ENCODE results near the gene TMC7. TPM values are rescaled to one million over a fixed set of nuclear protein-coding genes. Genes with fewer than 3 reads are reported as not detected.
"Not testable (repeated sequence)": the region's sequence is repeated elsewhere in the genome, so short reads cannot be mapped to it uniquely, and the experiment has no call there.

Gene TMC7
- total and polyA plus RNA-seq, 2 donors (not counting 3 experiments of a cell fraction or from before 2014, with no cell fraction given): 5.7 to 7.0 TPM

DNA sequence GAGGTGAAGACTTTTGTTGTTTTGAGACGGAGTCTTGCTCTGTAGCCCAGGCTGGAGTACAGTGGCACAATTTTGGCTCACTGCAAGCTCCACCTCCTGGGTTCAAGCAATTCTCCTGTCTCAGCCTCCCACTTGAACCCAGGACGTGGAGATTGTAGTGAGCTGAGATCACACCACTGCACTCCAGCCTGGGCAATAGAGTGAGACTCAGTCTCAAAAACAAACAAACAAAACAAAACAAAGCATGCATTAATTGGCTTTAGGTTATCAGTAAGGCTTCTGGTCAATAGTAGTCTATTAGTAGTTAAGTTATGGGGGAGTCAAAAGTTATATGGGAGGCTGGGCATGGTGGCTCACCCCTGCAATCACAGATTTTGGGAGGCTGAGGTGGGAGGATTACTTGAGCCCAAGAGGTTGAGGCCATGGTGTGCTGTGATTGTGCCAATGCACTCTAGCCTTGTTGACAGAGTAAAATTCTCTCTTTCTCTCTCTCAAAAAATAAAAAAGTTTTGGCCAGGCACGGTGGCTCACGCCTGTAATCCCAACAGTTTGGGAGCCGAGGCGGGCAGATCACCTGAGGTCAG is 27.0 kb upstream of the TMC7 start:
- H3K79me2 ChIP-seq (ENCODE audit: control insufficient read depth, insufficient read depth, low read length); POLR2A ChIA-PET; H3K27ac ChIP-seq (ENCODE audit: insufficient read depth, low read depth, low read length); H3K27me3 ChIP-seq (ENCODE audit: control insufficient read depth in 2 of 2, insufficient read depth in 2 of 2, low read length in 2 of 2); H3K9me3 ChIP-seq (replicated peaks; ENCODE audit: control insufficient read depth, insufficient read depth, low read length); H3K4me1 ChIP-seq (ENCODE audit: control insufficient read depth, extremely low read depth, insufficient read depth, low read length); intact Hi-C loops (cut with micrococcal nuclease); H3K4me3 ChIP-seq (replicated peaks in 1 of 3; ENCODE audit: insufficient read depth in 1 of 3, low read depth in 1 of 3, low read length in 3 of 3); H3K4me2 ChIP-seq (ENCODE audit: insufficient read depth, low read length); H3K36me3 ChIP-seq (ENCODE audit: control insufficient read depth in 2 of 2, extremely low read depth in 1 of 2, insufficient read depth in 2 of 2, low read length in 2 of 2); H2AFZ ChIP-seq (ENCODE audit: low read depth, low read length); dilution Hi-C loops (cut with MboI; ENCODE audit: extremely low pct_ligation_motif_present, low sequenced_read_pairs); FAIRE-seq; H4K20me1 ChIP-seq (replicated peaks; ENCODE audit: control insufficient read depth, extremely low read depth, insufficient read depth, low read length); BruUV-seq (replicated peaks); DNase-seq (ENCODE audit: low read depth, low spot score); H3K9me1 ChIP-seq (replicated peaks; ENCODE audit: control insufficient read depth, extremely low read depth, insufficient read depth, low read length); H3K9ac ChIP-seq (replicated peaks; ENCODE audit: extremely low read depth, insufficient read depth, low read length): not testable (repeated sequence)
- CTCF ChIA-PET: interaction anchor here (1.3 to 1.5 kb wide), 2 partner anchors 12 to 49 kb away, joined by 4 to 7 read pairs; no protein-coding TSS in a partner anchor

DNA sequence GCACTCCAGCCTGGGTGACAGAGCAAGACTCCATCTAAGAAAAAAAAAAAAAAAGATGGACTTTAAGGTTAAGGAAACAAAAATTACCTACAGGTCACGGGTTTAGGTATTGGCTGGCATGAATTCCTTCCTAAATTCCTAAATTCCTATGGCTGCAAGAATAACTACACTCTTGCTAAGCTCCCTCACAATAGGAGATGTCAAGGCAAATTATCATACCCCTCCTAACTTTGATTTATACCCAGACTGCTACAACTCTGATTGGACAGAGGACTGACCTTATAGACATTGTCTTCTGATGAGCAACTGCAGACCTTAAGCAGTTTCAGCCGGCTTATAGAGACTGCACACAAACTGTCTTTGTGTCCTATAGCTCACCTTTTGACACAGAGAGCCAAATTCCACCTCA is 25.1 kb upstream of the TMC7 start:
- intact Hi-C loops (cut with micrococcal nuclease): no loop called here
- peaks cover 4 to 5% of the 10 kb centered on the region in 2 experiments for H3K27me3 ChIP-seq (ENCODE audit: control insufficient read depth in 2 of 2, insufficient read depth in 2 of 2, low read length in 2 of 2)
- H2AFZ ChIP-seq (ENCODE audit: low read depth, low read length): no peak overlapping the region
- no peaks in the 10 kb centered on the region for H3K79me2 ChIP-seq (ENCODE audit: control insufficient read depth, insufficient read depth, low read length)
- no peak overlapping the region for H3K27ac ChIP-seq (ENCODE audit: insufficient read depth, low read depth, low read length)
- TF ChIP-seq EZH2 (IDR thresholded peaks at IDR 0.05; ENCODE audit: borderline replicate concordance, low read depth, low read length, severe bottlenecking) (no peak), FOS (IDR thresholded peaks at IDR 0.05; ENCODE audit: borderline replicate concordance, insufficient read depth, low read length) (no peak), POLR2A (IDR thresholded peaks at IDR 0.05; ENCODE audit: low read depth, low read length) (no peak), GATA2 (IDR thresholded peaks at IDR 0.05; ENCODE audit: insufficient read depth, insufficient read length, low read depth, low read length) (no peak), JUN (IDR thresholded peaks at IDR 0.05; ENCODE audit: borderline replicate concordance, insufficient read depth, insufficient read length, low read depth) (no peak), MYC (IDR thresholded peaks at IDR 0.05; ENCODE audit: low read depth, low read length) (no peak), POLR2AphosphoS5 (IDR thresholded peaks at IDR 0.05; ENCODE audit: insufficient read depth, low read depth, low read length) (no peak)
- TF ChIP-seq, protein P1, sequence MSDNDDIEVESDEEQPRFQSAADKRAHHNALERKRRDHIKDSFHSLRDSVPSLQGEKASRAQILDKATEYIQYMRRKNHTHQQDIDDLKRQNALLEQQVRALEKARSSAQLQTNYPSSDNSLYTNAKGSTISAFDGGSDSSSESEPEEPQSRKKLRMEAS (IDR thresholded peaks at IDR 0.05; ENCODE audit: insufficient read depth, insufficient read length): no peak
- TF ChIP-seq, protein P2, sequence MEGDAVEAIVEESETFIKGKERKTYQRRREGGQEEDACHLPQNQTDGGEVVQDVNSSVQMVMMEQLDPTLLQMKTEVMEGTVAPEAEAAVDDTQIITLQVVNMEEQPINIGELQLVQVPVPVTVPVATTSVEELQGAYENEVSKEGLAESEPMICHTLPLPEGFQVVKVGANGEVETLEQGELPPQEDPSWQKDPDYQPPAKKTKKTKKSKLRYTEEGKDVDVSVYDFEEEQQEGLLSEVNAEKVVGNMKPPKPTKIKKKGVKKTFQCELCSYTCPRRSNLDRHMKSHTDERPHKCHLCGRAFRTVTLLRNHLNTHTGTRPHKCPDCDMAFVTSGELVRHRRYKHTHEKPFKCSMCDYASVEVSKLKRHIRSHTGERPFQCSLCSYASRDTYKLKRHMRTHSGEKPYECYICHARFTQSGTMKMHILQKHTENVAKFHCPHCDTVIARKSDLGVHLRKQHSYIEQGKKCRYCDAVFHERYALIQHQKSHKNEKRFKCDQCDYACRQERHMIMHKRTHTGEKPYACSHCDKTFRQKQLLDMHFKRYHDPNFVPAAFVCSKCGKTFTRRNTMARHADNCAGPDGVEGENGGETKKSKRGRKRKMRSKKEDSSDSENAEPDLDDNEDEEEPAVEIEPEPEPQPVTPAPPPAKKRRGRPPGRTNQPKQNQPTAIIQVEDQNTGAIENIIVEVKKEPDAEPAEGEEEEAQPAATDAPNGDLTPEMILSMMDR (IDR thresholded peaks at IDR 0.05; ENCODE audit: extremely low read depth in 1 of 2, insufficient read depth in 1 of 2, low read depth in 1 of 2, low read length in 2 of 2): no peak
- H4K20me1 ChIP-seq (replicated peaks; ENCODE audit: control insufficient read depth, extremely low read depth, insufficient read depth, low read length): no peaks in the 10 kb centered on the region
- POLR2A ChIA-PET: no interaction called here
- FAIRE-seq (no peak), DNase-seq (ENCODE audit: low read depth, low spot score) (no peak)
- CTCF ChIA-PET: interaction anchor here (0.8 to 1.1 kb wide), 2 partner anchors 11 to 114 kb away, joined by 3 read pairs; no protein-coding TSS in a partner anchor
- H3K4me3 ChIP-seq (replicated peaks in 1 of 3; ENCODE audit: insufficient read depth in 1 of 3, low read depth in 1 of 3, low read length in 3 of 3): no peak overlapping the region
- no peaks in the 10 kb centered on the region for H3K9me3 ChIP-seq (replicated peaks; ENCODE audit: control insufficient read depth, insufficient read depth, low read length)
- dilution Hi-C loops (cut with MboI; ENCODE audit: extremely low pct_ligation_motif_present, low sequenced_read_pairs): no loop called here
- no peaks in the 10 kb centered on the region for H3K36me3 ChIP-seq (ENCODE audit: control insufficient read depth in 2 of 2, extremely low read depth in 1 of 2, insufficient read depth in 2 of 2, low read length in 2 of 2)
- H3K4me1 ChIP-seq (ENCODE audit: control insufficient read depth, extremely low read depth, insufficient read depth, low read length): no peaks in the 10 kb centered on the region
- H3K9ac ChIP-seq (replicated peaks; ENCODE audit: extremely low read depth, insufficient read depth, low read length): no peak overlapping the region
- no TSS peak for BruUV-seq (replicated peaks)
- no peak overlapping the region for H3K4me2 ChIP-seq (ENCODE audit: insufficient read depth, low read length)
- no peaks in the 10 kb centered on the region for H3K9me1 ChIP-seq (replicated peaks; ENCODE audit: control insufficient read depth, extremely low read depth, insufficient read depth, low read length)
